HL-60 (cell line): ENCODE measurements around the gene HSPH1.

Experiments
- DNase-seq, 2 experiments: peaks; one replicate each; pipeline ENCODE4 v3.0.0-alpha.2; 2010 to 2020; ENCODE audit warnings: low read depth in 1 of 2, low spot score in 1 of 2
- H3K27ac ChIP-seq: fragments of 250-450 bp; sonication (Bioruptor Pico); replicated peaks from 2 replicates; pipeline ENCODE4 v1.5.1; 2020; ENCODE audit warnings: mild to moderate bottlenecking, moderate library complexity
- H3K27me3 ChIP-seq: fragments of 250-450 bp; sonication (Bioruptor Pico); 2 replicates; pipeline ENCODE4 v1.5.1; 2021; ENCODE audit warnings: mild to moderate bottlenecking, moderate library complexity; ENCODE audit not compliant: insufficient read depth, poor library complexity, severe bottlenecking
- H3K4me3 ChIP-seq: replicated peaks from 2 replicates; pipeline ENCODE4 v1.5.1; 2011; ENCODE audit warnings: mild to moderate bottlenecking, control low read depth, low read length; ENCODE audit not compliant: insufficient read depth
- GABPA ChIP-seq: IDR thresholded peaks from 2 replicates; pipeline ENCODE4 v1.6.1; 2012; ENCODE audit warnings: low read depth
- POLR2AphosphoS5 ChIP-seq: IDR thresholded peaks from 2 replicates; pipeline ENCODE4 v1.6.1; 2012; ENCODE audit warnings: low read depth
- REST ChIP-seq: IDR thresholded peaks from 2 replicates; pipeline ENCODE4 v1.6.1; 2012; ENCODE audit warnings: low read depth; ENCODE audit not compliant: insufficient replicate concordance
- SPI1 ChIP-seq: IDR thresholded peaks from 2 replicates; pipeline ENCODE4 v1.6.1; 2012; ENCODE audit warnings: low read depth, mild to moderate bottlenecking, borderline replicate concordance
- TF ChIP-seq, protein P1 (sequence below): IDR thresholded peaks from one replicate; pipeline ENCODE4 v1.5.1; 2011; ENCODE audit warnings: low read length, control low read depth, inconsistent platforms; ENCODE audit not compliant: insufficient read depth

Gene HSPH1

DNA sequence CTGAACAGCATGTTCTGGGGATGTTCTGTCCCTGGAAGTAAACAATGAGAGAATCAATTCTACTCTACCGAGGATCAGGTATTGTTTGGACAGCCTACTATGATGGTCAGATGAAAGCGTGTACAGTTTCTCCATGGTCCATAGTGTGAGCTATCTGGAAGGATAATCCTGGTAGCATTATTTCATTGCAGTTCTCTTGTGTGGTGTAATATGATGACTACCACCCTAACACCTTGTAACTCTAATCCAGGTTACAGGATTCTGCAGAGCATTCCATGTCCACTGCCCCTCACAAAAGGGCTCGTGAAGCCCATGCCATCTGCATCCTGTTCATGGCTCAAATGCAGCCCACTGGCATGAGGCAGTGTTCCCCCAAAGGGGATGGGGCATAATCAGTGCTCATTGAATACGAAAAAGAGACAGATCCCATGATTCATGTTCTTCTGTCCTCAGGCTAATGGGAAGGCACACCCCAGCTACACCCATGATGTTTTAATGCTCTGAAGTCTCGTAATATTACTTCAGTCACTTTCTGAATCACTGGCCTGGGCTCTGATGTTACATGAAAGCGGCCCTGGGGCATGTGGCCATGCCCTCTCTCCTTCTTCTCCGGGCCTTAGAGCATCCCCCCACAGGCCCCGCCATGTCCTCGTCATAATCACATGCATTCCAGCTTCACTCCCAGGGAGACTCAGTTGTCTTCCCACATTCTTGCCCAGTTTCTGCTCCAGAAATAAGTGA is 68.4 kb downstream of the HSPH1 start:
- no peak overlapping the region for H3K27ac ChIP-seq
- H3K4me3 ChIP-seq: no peak overlapping the region
- no peaks in the 10 kb centered on the region for H3K27me3 ChIP-seq
- DNase-seq: no peak
- no peak for TF ChIP-seq GABPA
- no peak for TF ChIP-seq REST
- no peak for TF ChIP-seq SPI1
- TF ChIP-seq, protein P1, sequence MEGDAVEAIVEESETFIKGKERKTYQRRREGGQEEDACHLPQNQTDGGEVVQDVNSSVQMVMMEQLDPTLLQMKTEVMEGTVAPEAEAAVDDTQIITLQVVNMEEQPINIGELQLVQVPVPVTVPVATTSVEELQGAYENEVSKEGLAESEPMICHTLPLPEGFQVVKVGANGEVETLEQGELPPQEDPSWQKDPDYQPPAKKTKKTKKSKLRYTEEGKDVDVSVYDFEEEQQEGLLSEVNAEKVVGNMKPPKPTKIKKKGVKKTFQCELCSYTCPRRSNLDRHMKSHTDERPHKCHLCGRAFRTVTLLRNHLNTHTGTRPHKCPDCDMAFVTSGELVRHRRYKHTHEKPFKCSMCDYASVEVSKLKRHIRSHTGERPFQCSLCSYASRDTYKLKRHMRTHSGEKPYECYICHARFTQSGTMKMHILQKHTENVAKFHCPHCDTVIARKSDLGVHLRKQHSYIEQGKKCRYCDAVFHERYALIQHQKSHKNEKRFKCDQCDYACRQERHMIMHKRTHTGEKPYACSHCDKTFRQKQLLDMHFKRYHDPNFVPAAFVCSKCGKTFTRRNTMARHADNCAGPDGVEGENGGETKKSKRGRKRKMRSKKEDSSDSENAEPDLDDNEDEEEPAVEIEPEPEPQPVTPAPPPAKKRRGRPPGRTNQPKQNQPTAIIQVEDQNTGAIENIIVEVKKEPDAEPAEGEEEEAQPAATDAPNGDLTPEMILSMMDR: no peak
- TF ChIP-seq POLR2AphosphoS5: no peak

GRCh38 chr13:31092646-31093045 is 69.1 kb downstream of the HSPH1 start:
- Histone ChIP-seq H3K27ac (no peak overlapping the region), H3K4me3 (no peak overlapping the region), H3K27me3 (no peaks in the 10 kb centered on the region)
- TF ChIP-seq REST (no peak), SPI1 (no peak), POLR2AphosphoS5 (no peak), GABPA (no peak)
- TF ChIP-seq, protein P1: no peak
- peak; percentile 13 to 59 for DNase-seq

DNA sequence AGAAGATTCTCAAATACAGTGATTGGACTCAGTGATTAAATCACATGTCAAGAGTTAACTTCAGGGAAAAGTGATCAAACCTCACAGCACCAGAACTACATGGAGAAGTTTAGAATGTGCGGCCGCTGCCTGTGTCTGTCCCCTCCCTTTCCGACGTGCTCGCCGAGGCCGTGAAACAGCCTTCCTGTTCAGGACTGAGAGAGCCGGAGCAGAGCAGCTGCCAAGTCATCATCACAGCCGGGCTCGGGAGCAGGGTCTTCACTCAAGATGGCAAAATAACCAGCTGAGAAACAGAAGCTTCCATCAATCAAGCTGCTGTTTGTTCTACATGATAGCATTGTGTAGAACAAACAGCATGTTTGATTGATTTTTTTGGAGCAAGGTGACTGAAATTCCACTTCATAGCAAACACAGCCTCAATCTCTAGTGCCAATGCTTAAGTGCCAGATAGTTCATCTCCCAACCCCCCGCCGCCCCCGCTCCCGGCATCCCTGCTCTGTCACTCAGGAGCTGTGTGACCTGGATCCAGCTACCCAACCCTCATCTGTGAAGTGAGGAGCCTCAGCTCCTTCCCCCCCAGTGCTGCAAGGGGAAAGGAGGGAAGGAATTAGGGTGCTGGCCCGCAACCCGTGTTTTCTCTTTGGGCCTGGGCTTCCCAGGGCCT is 70.6 kb downstream of the HSPH1 start:
- Histone ChIP-seq H3K4me3 (no peak overlapping the region), H3K27ac (no peak overlapping the region), H3K27me3 (no peaks in the 10 kb centered on the region)
- DNase-seq: no peak
- TF ChIP-seq SPI1: no peak
- no peak for TF ChIP-seq POLR2AphosphoS5
- no peak for TF ChIP-seq GABPA
- TF ChIP-seq REST: no peak
- TF ChIP-seq, protein P1: no peak
